ENCODE data around the gene SYT8.
"Not testable (repeated sequence)": the region's sequence is repeated elsewhere in the genome, so short reads cannot be mapped to it uniquely, and the experiment has no call there.

- TF ChIP-seq CTCF (IDR thresholded peaks at IDR 0.05 in 2 of 3, conservative IDR thresholded peaks at IDR 0.05 in 1 of 3; ENCODE audit: borderline replicate concordance in 1 of 3, insufficient read depth in 1 of 3, low read depth in 2 of 3, low read length in 2 of 3); EGR1 (IDR thresholded peaks at IDR 0.05; ENCODE audit: low read depth); EZH2phosphoT487 (IDR thresholded peaks at IDR 0.05; ENCODE audit: borderline replicate concordance); SP1 (IDR thresholded peaks at IDR 0.05; ENCODE audit: low read depth); POLR2AphosphoS5 (IDR thresholded peaks at IDR 0.05; ENCODE audit: low read depth, low read length); RAD21 (IDR thresholded peaks at IDR 0.05; ENCODE audit: low read depth); YY1 (IDR thresholded peaks at IDR 0.05; ENCODE audit: extremely low read depth, insufficient replicate concordance, low read depth, low read length); SIN3A (IDR thresholded peaks at IDR 0.05; ENCODE audit: low read depth); CEBPB (IDR thresholded peaks at IDR 0.05; ENCODE audit: low read depth); ELF1 (IDR thresholded peaks at IDR 0.05; ENCODE audit: borderline replicate concordance, low read depth); MAX (IDR thresholded peaks at IDR 0.05); EZH2 (IDR thresholded peaks at IDR 0.05); ZNF274 (IDR thresholded peaks at IDR 0.05; ENCODE audit: low read depth, low read length): not testable (repeated sequence)
These were observed 21.4 kb upstream of the SYT8 start for GRCh38 chr11:1813356-1813755.
